Naive B cell (primary cell): ENCODE results near the gene PURB. TPM values are rescaled to one million over a fixed set of nuclear protein-coding genes. Genes with fewer than 3 reads are reported as not detected.
"Not testable (repeated sequence)": the region's sequence is repeated elsewhere in the genome, so short reads cannot be mapped to it uniquely, and the experiment has no call there.

ENCODE experiments used
- ATAC-seq, 2 donors: fragments of 150-1000 bp; cut with Tn5 transposase; 2 replicates each; pipeline ENCODE4 v1.10.0; 2021; ENCODE audit warnings: low read depth in 2 of 2, mild to moderate bottlenecking in 2 of 2, moderate library complexity in 2 of 2
- DNase-seq: peaks from one replicate; pipeline ENCODE4 v3.0.0; 2022
- H3K27ac Mint-ChIP-seq, 6 donors: one replicate each; pipeline ENCODE4 v1.8.0; 2020 to 2022; ENCODE audit warnings: mild to moderate bottlenecking in 6 of 6, mixed read lengths in 6 of 6, moderate library complexity in 5 of 6, inconsistent platforms in 2 of 6
- H3K27me3 Mint-ChIP-seq, 3 donors: one replicate each; pipeline ENCODE4 v1.8.0; 2021 to 2022; ENCODE audit warnings: mixed read lengths in 3 of 3, mild to moderate bottlenecking in 1 of 3
- H3K36me3 Mint-ChIP-seq, 2 donors: one replicate each; pipeline ENCODE4 v1.8.0; 2020 to 2022; ENCODE audit warnings: mixed read lengths in 2 of 2, inconsistent platforms in 1 of 2, mild to moderate bottlenecking in 1 of 2
- H3K4me1 Mint-ChIP-seq, 3 donors: one replicate each; pipeline ENCODE4 v1.8.0; 2020 to 2022; ENCODE audit warnings: mixed read lengths in 3 of 3, inconsistent platforms in 1 of 3, mild to moderate bottlenecking in 1 of 3, moderate library complexity in 1 of 3
- H3K4me3 Mint-ChIP-seq, 8 donors: one replicate each; pipeline ENCODE4 v1.8.0; 2020 to 2022; ENCODE audit warnings: mild to moderate bottlenecking in 8 of 8, mixed read lengths in 8 of 8, moderate library complexity in 8 of 8, inconsistent platforms in 2 of 8
- H3K9me3 Mint-ChIP-seq, 7 donors: one replicate each; pipeline ENCODE4 v1.8.0; 2020 to 2022; ENCODE audit warnings: mixed read lengths in 7 of 7, mild to moderate bottlenecking in 5 of 7, inconsistent platforms in 2 of 7, moderate library complexity in 1 of 7
- polyA plus RNA-seq, 6 donors: library from polyadenylated mRNA; unstranded; fragments of 300-500 nt; fragmentation: Illumina TruSeq; gene quantifications; one replicate each; pipeline ENCODE4 v1.2.3, GENCODE V29; 2021; ENCODE audit warnings: low read depth in 6 of 6

The PURB gene
- polyA plus RNA-seq, 6 donors from 2014 or later, result 2.9 to 4.5 (median 3.5) TPM

DNA sequence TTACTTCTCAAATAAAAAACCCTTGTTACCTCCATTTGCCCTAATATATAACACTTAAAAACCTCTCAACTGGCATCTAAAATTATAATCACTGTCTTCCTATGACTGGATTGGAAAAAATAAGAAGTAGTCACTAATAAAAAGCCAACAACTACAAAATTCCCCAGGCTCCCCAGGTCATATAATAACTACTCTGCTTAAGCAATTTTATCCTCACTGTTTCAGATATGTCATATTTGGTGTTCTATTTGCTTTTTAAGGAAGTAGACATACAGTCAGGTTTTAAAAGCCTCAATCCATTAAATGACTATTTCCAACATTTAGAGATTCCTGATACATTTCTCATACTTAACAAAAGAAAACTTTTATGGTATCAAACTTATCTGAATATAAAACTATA is 39.9 kb downstream of the PURB start:
- peak overlapping the region in 5 of 6 donors; percentile 69 to 99 (median 96) for H3K27ac Mint-ChIP-seq
- DNase-seq, result no peak

DNA sequence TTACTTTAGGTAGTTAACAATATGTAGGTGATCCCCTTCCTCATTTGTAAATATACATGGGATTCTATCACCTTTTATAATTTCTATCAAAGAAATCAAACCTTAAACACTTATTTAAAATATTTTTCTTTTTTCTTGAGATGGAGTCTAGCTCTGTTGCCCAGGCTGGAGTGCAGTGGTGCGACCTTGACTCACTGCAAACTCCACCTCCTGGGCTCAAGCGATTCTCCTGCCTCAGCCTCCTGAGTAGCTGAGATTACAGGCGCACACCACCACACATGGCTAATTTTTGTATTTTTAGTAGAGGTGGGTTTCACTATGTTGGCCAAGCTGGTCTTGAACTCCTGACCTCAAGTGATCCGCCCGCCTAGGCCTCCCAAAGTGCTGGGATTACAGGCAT is 41.9 kb downstream of the PURB start:
- H3K4me1 Mint-ChIP-seq, result peaks cover 31 to 38% (median 36%) of the 10 kb centered on the region in 3 donors
- not testable (repeated sequence) for H3K4me3 Mint-ChIP-seq, H3K27me3 Mint-ChIP-seq, ATAC-seq, H3K27ac Mint-ChIP-seq, H3K9me3 Mint-ChIP-seq, DNase-seq
- H3K36me3 Mint-ChIP-seq, result peaks cover 6 to 21% of the 10 kb centered on the region in 2 donors

More for the DNA sequence above, 39.9 kb downstream of the PURB start:
- Mint-ChIP-seq H3K4me3 (peak overlapping the region in 5 of 8 donors; percentile 84 to 98 (median 95)), H3K27me3 (no peaks in the 10 kb centered on the region), H3K9me3 (no peaks in the 10 kb centered on the region), H3K4me1 (peaks cover 31 to 43% (median 43%) of the 10 kb centered on the region in 3 donors), H3K36me3 (peaks cover 0 to 14% of the 10 kb centered on the region in 2 donors)
- no peak for ATAC-seq

DNA sequence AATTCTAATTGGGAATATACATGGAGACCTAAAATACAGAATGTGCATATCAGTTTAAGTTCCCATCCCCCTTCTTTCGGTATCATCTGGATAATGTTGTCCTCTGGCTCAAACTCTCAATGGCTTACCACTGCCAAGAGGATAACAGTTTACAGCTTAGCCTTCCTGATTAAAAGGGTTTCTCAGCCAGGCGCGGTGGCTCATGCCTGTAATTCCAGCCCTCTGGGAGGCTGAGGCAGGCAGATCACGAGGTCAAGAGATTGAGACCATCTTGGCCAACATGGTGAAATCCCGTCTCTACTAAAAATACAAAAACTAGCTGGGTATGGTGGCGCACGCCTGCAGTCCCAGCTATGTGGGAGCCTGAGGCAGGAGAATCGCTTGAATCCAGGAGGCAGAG is 42.7 kb downstream of the PURB start:
- not testable (repeated sequence) for DNase-seq, ATAC-seq, H3K4me3 Mint-ChIP-seq, H3K27me3 Mint-ChIP-seq, H3K9me3 Mint-ChIP-seq
- H3K4me1 Mint-ChIP-seq, result peaks cover 31 to 37% (median 36%) of the 10 kb centered on the region in 3 donors
- peaks cover 6 to 23% of the 10 kb centered on the region in 2 donors for H3K36me3 Mint-ChIP-seq
- peak overlapping the region in 2 of 6 donors; percentile 29 to 54 for H3K27ac Mint-ChIP-seq

DNA sequence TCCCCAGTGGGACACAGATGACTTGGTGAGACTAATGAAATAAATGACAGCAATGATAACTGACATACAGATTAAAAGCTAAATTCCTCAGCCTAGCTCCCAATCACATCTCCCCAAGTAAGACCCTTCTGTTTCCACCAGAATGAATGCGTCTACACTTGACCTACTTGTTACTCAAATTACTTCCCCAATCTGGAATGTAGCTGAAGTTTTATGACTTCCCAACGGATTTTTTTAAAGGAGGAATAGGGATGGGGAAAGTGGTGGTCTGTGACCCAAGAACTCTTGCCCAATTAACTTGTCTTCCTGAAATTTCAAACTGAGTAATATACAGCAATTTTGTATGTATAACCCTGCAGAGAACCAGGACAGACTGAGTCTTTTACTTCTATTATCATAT is 46.6 kb downstream of the PURB start:
- H3K36me3 Mint-ChIP-seq, result peaks cover 6 to 23% of the 10 kb centered on the region in 2 donors
- H3K4me3 Mint-ChIP-seq, result no peak overlapping the region
- H3K9me3 Mint-ChIP-seq, result no peaks in the 10 kb centered on the region
- no peaks in the 10 kb centered on the region for H3K27me3 Mint-ChIP-seq
- DNase-seq, result no peak
- H3K4me1 Mint-ChIP-seq, result peaks cover 4 to 13% (median 11%) of the 10 kb centered on the region in 3 donors
- no peak for ATAC-seq
- peak overlapping the region in 3 of 6 donors; percentile 16 to 56 (median 49) for H3K27ac Mint-ChIP-seq

DNA sequence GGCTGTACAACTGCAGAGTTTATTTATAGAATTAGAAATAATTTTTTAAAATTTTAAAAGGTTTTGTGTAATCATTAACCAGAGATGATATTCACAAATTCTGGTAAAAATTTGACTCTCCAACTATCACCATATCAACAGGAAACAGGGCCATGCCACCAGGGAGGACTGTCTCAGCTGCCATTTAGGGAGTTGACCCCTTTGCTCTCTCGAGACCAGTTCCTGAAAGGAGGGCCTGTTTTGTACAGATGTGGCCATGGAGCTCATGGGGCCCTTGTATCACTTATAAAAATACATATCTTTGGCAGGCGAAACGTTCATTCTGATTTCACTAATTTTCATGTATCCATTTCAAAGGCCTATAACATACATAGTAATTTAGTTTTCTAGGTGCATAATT is 57.8 kb downstream of the PURB start:
- ATAC-seq (no peak), DNase-seq (no peak)
- Mint-ChIP-seq H3K27ac (peak overlapping the region in 1 of 6 donors; percentile 51), H3K4me3 (no peak overlapping the region), H3K27me3 (no peaks in the 10 kb centered on the region), H3K9me3 (no peaks in the 10 kb centered on the region), H3K36me3 (peaks cover 0 to 5% of the 10 kb centered on the region in 2 donors), H3K4me1 (peaks cover 0 to 3% (median 0%) of the 10 kb centered on the region in 3 donors)

Other genes with a start within 250 kb of the PURB start
- gene ZMIZ2, start 136.7 kb downstream of the PURB start, polyA plus RNA-seq, result 10 to 100 TPM in 5 of 6 donors, 1 to 10 TPM in 1; 5.8 to 22.8 (median 13.4) TPM
- gene PPIA, start 88.8 kb downstream of the PURB start, polyA plus RNA-seq, result 1,000 to 10,000 TPM; 2,925 to 4,431 (median 4,097) TPM
- 100 to 1,000 TPM; 128 to 168 (median 145) TPM for gene H2AZ2, start 37.4 kb downstream of the PURB start, polyA plus RNA-seq
- gene MYO1G, start 93.5 kb upstream of the PURB start, polyA plus RNA-seq, result 100 to 1,000 TPM in 3 of 6 donors, 10 to 100 TPM in 3; 83.1 to 151 (median 99.6) TPM
- 100 to 1,000 TPM in 2 of 6 donors, 10 to 100 TPM in 4; 69.3 to 136 (median 77.3) TPM for gene CCM2, start 114.7 kb upstream of the PURB start, polyA plus RNA-seq
- not detected for gene NACAD, start 203.4 kb upstream of the PURB start, polyA plus RNA-seq
- 10 to 100 TPM; 26.5 to 49.9 (median 40.6) TPM for gene TBRG4, start 226.2 kb upstream of the PURB start, polyA plus RNA-seq